Right renal pelvis (tissue), 4 donors: ENCODE measurements around the gene ZBTB40. TPM values are rescaled to one million over a fixed set of nuclear protein-coding genes. Genes with fewer than 3 reads are reported as not detected.

Experiments used
- DNase-seq, 4 donors: peaks; one replicate each; pipeline ENCODE4 v3.0.0-alpha.2; 2013; ENCODE audit warnings: low read depth in 4 of 4, low spot score in 3 of 4, missing footprints in 1 of 4
- polyA plus RNA-seq, 4 donors: library from polyadenylated mRNA; unstranded; fragments of 120-200 nt; gene quantifications; one replicate each; pipeline ENCODE4 v1.2.1, GENCODE V29; 2013; ENCODE audit not compliant: insufficient read length in 4 of 4

Gene ZBTB40
- polyA plus RNA-seq = 10 to 100 TPM; 17.2 to 21.5 (median 20.4) TPM

- peak; percentile 89 to 96 (median 94) for DNase-seq
Measured at GRCh38 chr1:22451702-22452480, at the start of gene ZBTB40. Gene ZBTB40, plus strand, starts transcription at chr1:22451851. Its CDS starts 38,098 bp downstream, at chr1:22489949.

GRCh38 chr1:22402356-22403053 is 49.1 kb upstream of the ZBTB40 start:
- no peak for DNase-seq

GRCh38 chr1:22404486-22404885 is 47.2 kb upstream of the ZBTB40 start:
- DNase-seq = no peak

- no peak for DNase-seq
Measured at GRCh38 chr1:22406722-22407495, 44.7 kb upstream of the ZBTB40 start.

- DNase-seq = no peak
Measured at GRCh38 chr1:22408230-22408629, 43.4 kb upstream of the ZBTB40 start.

GRCh38 chr1:22410401-22410800 is 41.2 kb upstream of the ZBTB40 start:
- DNase-seq = no peak

DNA sequence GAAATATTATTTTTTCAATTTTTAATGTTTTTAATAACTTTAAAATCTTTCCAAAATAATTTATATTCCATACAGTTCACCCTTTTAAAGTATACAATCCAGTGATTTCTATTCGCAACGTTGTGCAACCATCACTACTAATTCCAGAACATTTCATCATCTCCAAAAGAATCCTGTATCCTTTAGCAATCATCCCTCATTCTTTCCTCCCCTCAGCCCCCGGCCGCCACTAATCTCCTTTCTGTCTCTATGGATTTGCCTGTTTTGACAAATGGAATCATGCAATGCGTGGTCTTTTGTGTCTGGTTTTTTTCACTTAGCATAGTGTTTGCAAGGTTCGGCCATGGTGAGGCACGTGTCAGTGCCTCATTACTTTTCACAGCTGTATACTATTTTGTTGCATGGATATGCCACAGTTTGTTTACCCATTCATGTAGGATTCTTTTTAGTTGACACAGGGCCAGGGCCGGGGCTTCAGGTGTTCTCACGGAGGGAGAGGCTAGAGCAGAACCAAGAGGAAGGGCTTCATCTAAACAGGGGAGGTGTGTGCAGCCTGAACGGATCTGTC is 40.6 kb upstream of the ZBTB40 start:
- no peak for DNase-seq

- DNase-seq = no peak
Measured at GRCh38 chr1:22411589-22411988, 40.1 kb upstream of the ZBTB40 start.

GRCh38 chr1:22412932-22413727 is 38.5 kb upstream of the ZBTB40 start:
- DNase-seq = no peak

GRCh38 chr1:22413799-22414198 is 37.9 kb upstream of the ZBTB40 start:
- no peak for DNase-seq

DNA sequence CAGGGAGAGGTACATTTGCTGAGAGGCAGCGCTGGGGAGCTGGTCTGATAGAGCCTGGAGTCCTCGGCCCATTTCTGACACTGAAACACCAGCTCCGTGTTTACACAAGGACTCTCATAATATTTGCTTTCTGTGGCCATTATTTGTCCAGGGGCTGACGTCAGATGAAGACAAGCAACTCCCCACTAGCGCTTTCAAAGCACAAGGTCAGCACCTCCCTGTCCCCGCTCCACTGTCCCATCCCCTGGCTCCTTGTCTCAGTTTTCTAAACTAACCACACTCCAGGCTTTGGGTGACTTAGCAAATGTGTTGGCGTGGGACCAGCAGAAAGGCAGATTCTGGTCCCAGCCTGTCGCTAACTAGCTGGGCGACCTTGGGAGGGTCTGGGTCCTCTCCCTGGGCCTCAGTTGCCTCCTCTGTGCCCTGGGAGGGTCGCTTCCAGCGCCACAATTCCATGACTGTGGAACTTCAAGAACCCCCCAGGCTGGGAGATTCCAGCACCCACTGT is 37.4 kb upstream of the ZBTB40 start:
- no peak for DNase-seq

DNA sequence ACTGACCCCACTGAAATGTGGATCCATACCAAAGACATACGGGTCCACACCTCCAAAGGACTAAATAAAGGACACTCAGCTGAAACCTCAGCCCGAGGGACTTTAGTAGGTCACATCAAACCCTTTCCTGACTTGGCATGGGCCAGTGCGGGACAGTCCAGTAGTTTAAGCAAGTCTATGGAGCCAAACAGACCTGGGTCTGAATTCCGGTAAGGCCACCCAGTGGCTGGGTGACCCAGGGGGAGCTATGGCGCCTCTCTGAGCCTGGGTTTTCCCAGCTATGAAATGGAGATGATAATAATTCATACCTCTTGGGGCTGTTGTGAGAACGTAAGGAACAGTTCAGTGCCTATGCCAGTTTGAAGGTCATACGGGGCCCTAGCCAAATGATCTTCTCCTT is 36.2 kb upstream of the ZBTB40 start:
- DNase-seq = no peak

DNA sequence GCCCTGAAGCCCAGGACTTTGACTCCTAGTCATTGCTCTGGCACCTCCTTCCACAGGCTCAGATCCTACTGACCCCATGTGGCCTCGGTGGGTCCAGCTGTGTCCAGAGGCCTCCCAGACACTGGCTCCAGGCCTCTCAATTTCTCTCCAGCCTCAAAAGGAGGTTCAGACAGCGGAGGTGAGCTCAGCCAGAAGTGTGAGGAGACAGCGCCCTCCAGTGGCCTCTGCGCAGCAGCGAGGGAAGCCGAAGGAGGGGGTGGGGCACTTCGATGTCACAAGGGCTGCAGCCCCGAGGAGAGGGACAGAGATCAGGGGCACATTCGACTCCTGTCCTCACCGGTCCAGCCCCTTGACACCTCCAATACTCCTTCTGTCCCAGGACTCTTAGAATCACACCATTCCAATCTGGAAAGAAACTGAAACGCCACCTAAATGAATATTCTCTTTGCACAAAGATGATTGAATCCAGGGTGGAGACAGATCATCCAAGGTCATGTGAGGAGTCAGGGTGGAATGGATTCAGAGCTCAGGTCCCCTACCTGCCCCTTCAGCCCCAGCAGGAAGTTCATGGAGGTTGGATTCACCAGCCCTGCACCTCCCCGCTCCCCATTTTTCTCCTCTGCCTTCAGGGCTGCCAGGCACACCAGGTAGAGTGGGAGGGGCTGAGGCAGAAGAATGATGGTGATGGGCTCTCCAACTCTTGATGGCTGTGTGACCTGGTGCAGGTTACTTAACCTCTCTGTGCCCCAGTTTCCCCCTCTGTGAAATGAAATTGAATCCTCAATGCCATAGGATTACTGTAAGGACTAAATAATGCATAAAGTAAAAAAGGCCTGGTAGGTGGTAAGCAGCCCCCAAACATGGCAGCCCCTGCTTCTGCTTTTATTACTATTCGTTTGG is 34.8 kb upstream of the ZBTB40 start:
- DNase-seq = peak; percentile 72 to 83 (median 76)

DNA sequence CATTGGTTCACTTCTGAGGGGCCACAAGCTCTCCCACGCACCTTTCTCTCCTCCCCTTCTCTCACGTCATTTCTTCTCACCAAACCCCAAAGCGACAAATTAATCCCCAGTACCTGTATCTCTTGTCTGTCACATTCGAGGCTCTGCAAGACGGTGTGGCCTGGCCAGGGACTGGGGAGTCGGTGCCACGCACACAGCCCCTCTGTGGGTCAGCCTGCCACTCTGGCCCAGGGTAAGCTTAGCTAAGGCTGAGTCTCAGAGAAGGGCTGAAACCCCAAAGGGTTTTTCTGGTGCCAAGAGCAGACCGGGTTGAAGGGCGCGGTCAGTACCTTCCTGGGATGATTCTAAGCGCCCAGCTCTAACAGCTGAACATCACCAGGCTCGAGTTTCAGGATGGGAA is 34.2 kb upstream of the ZBTB40 start:
- no peak for DNase-seq

DNA sequence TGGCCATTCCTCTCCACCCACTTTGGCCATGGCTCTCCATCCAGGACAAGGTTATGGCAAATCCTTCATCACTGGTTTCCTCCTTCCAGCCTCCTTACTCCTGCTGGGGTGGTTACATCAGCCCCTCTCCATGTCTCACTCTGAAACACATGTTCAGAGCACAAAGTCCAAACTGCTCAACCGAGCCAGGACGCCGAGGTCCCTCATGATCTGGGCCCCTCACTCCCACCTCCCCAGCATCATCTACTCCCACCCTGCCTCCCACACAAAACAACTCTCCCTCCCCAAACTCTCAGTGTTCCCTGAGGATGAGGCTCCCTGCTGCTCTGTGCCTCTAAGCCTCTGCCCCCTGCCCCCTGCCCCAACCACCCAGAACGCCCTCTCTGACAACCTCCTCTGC is 33.3 kb upstream of the ZBTB40 start:
- no peak for DNase-seq

DNA sequence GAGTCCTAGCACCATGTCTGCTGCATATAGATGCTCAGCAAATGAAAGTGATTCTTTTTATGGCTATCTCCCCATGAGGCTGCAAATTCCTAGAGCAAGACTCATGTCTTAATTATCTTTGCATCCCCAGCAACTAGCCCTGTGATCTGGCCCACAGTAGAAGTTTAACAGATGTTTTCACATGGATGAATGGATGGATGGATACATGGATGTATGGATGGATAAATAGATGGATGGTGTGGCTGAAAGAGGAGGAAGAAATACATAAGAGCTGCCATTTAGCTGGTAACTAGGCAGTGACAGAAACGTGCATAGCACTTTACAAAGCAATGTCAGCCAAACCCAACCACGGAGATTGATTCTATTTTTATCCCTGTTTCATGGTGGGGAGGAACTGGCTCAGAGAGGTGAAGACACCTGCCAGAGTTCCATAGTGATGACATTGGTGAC is 32.7 kb upstream of the ZBTB40 start:
- no peak for DNase-seq

- DNase-seq = peak in 3 of 4 donors; percentile 57 to 72 (median 67)
Measured at GRCh38 chr1:22420455-22421053, 31.1 kb upstream of the ZBTB40 start.

- DNase-seq = no peak
Measured at GRCh38 chr1:22426781-22427180, 24.9 kb upstream of the ZBTB40 start.
